Neuron (in vitro differentiated cells): ENCODE measurements around the gene PIAS1.

Experiments used
- H2AFZ ChIP-seq: one replicate; pipeline ENCODE4 v1.6.1; 2013; ENCODE audit warnings: low read depth, mild to moderate bottlenecking, inconsistent platforms, low read length, moderate library complexity
- H3K27me3 ChIP-seq: one replicate; pipeline ENCODE4 v1.6.1; 2013; ENCODE audit warnings: low read length; ENCODE audit not compliant: insufficient read depth
- H3K36me3 ChIP-seq: one replicate; pipeline ENCODE4 v1.6.1; 2013; ENCODE audit warnings: low read length; ENCODE audit not compliant: insufficient read depth
- H3K4me1 ChIP-seq: one replicate; pipeline ENCODE4 v1.6.1; 2013; ENCODE audit warnings: low read length; ENCODE audit not compliant: insufficient read depth
- H3K4me3 ChIP-seq: 2 replicates; pipeline ENCODE4 v1.5.1; 2013; ENCODE audit warnings: mild to moderate bottlenecking, low read length, moderate library complexity
- H3K9me3 ChIP-seq: one replicate; pipeline ENCODE4 v1.6.1; 2013; ENCODE audit warnings: low read length

The PIAS1 gene

GRCh38 chr15:68061171-68061570 is 7.1 kb downstream of the PIAS1 start:
- Histone ChIP-seq H3K9me3 (no peaks in the 10 kb centered on the region), H3K4me3 (no peak overlapping the region), H3K36me3 (peaks cover 7% of the 10 kb centered on the region), H3K27me3 (no peaks in the 10 kb centered on the region), H2AFZ (no peak overlapping the region), H3K4me1 (peaks cover 55% of the 10 kb centered on the region)

- Histone ChIP-seq H3K4me1 (peaks cover 51% of the 10 kb centered on the region), H3K4me3 (peak overlapping the region; percentile 9), H2AFZ (no peak overlapping the region), H3K9me3 (no peaks in the 10 kb centered on the region), H3K36me3 (peaks cover 10% of the 10 kb centered on the region), H3K27me3 (no peaks in the 10 kb centered on the region)
Observed at GRCh38 chr15:68061602-68062001, 7.5 kb downstream of the PIAS1 start.

GRCh38 chr15:68062214-68062613 is 8.1 kb downstream of the PIAS1 start:
- Histone ChIP-seq H2AFZ (no peak overlapping the region), H3K9me3 (no peaks in the 10 kb centered on the region), H3K27me3 (no peaks in the 10 kb centered on the region), H3K4me1 (peaks cover 45% of the 10 kb centered on the region), H3K36me3 (peaks cover 10% of the 10 kb centered on the region), H3K4me3 (no peak overlapping the region)

DNA sequence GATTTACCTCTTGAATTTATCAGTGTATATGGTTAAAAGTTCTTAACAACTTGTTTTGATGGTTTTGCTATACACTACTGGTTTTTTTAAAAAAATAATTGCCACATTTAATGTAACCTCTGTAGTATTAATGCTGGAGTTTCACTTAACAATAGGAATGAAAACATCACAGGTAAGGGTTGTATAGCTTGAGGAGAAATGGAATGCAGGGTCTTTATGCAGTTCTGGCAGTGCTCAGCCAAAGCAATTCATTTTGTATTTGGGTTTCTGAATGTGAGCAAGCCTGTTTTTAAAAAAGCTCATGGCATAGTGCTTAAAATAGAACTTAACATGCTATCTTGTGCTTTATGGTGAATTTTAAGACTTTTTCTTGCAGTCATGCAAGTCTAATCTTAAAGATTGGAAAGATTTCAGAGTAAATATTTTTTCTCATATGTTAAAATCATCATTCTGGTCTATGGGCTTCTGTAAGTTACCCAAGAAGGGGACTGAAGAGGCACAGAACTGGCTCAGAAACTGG is 8.9 kb downstream of the PIAS1 start:
- no peaks in the 10 kb centered on the region for H3K27me3 ChIP-seq
- peaks cover 10% of the 10 kb centered on the region for H3K36me3 ChIP-seq
- H3K4me3 ChIP-seq, result no peak overlapping the region
- H2AFZ ChIP-seq, result no peak overlapping the region
- no peaks in the 10 kb centered on the region for H3K9me3 ChIP-seq
- H3K4me1 ChIP-seq, result peaks cover 37% of the 10 kb centered on the region

- Histone ChIP-seq H3K4me3 (no peak overlapping the region), H3K36me3 (peaks cover 10% of the 10 kb centered on the region), H3K27me3 (no peaks in the 10 kb centered on the region), H2AFZ (no peak overlapping the region), H3K4me1 (peaks cover 31% of the 10 kb centered on the region), H3K9me3 (peaks cover 3% of the 10 kb centered on the region)
Observed at GRCh38 chr15:68063606-68064005, 9.5 kb downstream of the PIAS1 start.

- H3K4me3 ChIP-seq, result no peak overlapping the region
- no peaks in the 10 kb centered on the region for H3K9me3 ChIP-seq
- H2AFZ ChIP-seq, result no peak overlapping the region
- no peaks in the 10 kb centered on the region for H3K27me3 ChIP-seq
- peaks cover 3% of the 10 kb centered on the region for H3K4me1 ChIP-seq
- H3K36me3 ChIP-seq, result no peaks in the 10 kb centered on the region
Observed at GRCh38 chr15:68073576-68074288, 19.6 kb downstream of the PIAS1 start.

- Histone ChIP-seq H3K4me3 (no peak overlapping the region), H3K36me3 (no peaks in the 10 kb centered on the region), H3K4me1 (no peaks in the 10 kb centered on the region), H3K9me3 (no peaks in the 10 kb centered on the region), H3K27me3 (no peaks in the 10 kb centered on the region), H2AFZ (no peak overlapping the region)
Observed at GRCh38 chr15:68075764-68076385, 21.8 kb downstream of the PIAS1 start.

- H3K4me1 ChIP-seq, result peaks cover 13% of the 10 kb centered on the region
- no peaks in the 10 kb centered on the region for H3K9me3 ChIP-seq
- no peak overlapping the region for H3K4me3 ChIP-seq
- H3K36me3 ChIP-seq, result no peaks in the 10 kb centered on the region
- no peak overlapping the region for H2AFZ ChIP-seq
- H3K27me3 ChIP-seq, result no peaks in the 10 kb centered on the region
Observed at GRCh38 chr15:68078365-68078764, 24.2 kb downstream of the PIAS1 start.

DNA sequence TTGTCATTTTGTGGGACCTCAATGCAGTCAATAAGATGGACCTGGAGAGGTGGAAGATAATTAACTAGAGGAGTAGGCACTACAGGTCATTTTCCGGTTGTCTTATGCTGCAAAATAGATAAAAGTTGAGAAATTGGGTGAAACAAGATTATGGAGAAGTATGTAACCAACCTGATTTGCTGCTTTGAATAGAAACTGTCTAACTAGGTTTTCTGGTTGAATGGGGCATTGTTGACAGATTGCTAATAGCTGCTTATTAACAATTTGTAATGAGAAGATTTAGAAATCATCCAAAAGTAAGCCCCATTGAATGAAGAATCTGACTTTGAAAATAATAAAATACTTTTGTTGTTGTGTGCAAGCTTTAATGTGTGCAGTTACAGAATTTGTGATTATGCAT is 26.2 kb downstream of the PIAS1 start:
- Histone ChIP-seq H3K9me3 (no peaks in the 10 kb centered on the region), H3K36me3 (no peaks in the 10 kb centered on the region), H3K27me3 (no peaks in the 10 kb centered on the region), H3K4me1 (peaks cover 13% of the 10 kb centered on the region), H2AFZ (no peak overlapping the region), H3K4me3 (no peak overlapping the region)

DNA sequence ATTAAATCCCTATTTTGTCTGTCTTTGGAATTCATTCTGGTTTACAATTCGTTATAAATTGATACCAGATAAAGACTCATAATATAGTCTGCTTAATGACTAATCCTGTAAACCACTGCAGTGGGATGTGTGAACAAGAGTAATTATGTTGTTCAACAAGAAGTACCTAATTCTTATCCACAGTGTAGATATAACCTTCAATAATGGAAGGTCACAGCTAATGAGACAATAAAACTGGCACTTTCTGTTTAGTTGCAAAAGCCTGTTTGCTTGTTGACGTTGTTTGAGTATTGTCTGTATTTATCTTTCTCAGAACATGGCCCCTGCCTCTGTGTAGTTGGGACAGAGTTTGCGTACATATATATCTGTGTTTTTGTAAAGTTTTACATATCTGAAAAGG is 26.7 kb downstream of the PIAS1 start:
- Histone ChIP-seq H2AFZ (no peak overlapping the region), H3K4me3 (no peak overlapping the region), H3K36me3 (no peaks in the 10 kb centered on the region), H3K9me3 (no peaks in the 10 kb centered on the region), H3K4me1 (peaks cover 13% of the 10 kb centered on the region), H3K27me3 (no peaks in the 10 kb centered on the region)

GRCh38 chr15:68081869-68082505 is 27.9 kb downstream of the PIAS1 start:
- Histone ChIP-seq H2AFZ (no peak overlapping the region), H3K9me3 (no peaks in the 10 kb centered on the region), H3K4me3 (no peak overlapping the region), H3K36me3 (peaks cover 4% of the 10 kb centered on the region), H3K4me1 (peaks cover 13% of the 10 kb centered on the region), H3K27me3 (no peaks in the 10 kb centered on the region)

- no peaks in the 10 kb centered on the region for H3K9me3 ChIP-seq
- no peaks in the 10 kb centered on the region for H3K27me3 ChIP-seq
- no peak overlapping the region for H3K4me3 ChIP-seq
- peaks cover 9% of the 10 kb centered on the region for H3K36me3 ChIP-seq
- no peak overlapping the region for H2AFZ ChIP-seq
- H3K4me1 ChIP-seq, result peaks cover 13% of the 10 kb centered on the region
Observed at GRCh38 chr15:68082735-68083134, 28.6 kb downstream of the PIAS1 start.

- Histone ChIP-seq H3K36me3 (peaks cover 15% of the 10 kb centered on the region), H2AFZ (no peak overlapping the region), H3K4me3 (no peak overlapping the region)
Observed at GRCh38 chr15:68083463-68083862, 29.3 kb downstream of the PIAS1 start.

More at GRCh38 chr15:68083463-68083862, 29.3 kb downstream of the PIAS1 start:
- Histone ChIP-seq H3K4me1 (peaks cover 13% of the 10 kb centered on the region), H3K27me3 (no peaks in the 10 kb centered on the region), H3K9me3 (no peaks in the 10 kb centered on the region)
